Hematopoietic multipotent progenitor cell treated with erythropoietin and hydrocortisone succinate and interleukin-3 and kit ligand, for 8 days (in vitro differentiated cells): ENCODE measurements around the gene CTNS.
"Not testable (repeated sequence)": the region's sequence is repeated elsewhere in the genome, so short reads cannot be mapped to it uniquely, and the experiment has no call there.

Experiments used
- DNase-seq: peaks from one replicate; pipeline ENCODE4 v3.0.0-alpha.2; 2015

CTNS gene

DNA sequence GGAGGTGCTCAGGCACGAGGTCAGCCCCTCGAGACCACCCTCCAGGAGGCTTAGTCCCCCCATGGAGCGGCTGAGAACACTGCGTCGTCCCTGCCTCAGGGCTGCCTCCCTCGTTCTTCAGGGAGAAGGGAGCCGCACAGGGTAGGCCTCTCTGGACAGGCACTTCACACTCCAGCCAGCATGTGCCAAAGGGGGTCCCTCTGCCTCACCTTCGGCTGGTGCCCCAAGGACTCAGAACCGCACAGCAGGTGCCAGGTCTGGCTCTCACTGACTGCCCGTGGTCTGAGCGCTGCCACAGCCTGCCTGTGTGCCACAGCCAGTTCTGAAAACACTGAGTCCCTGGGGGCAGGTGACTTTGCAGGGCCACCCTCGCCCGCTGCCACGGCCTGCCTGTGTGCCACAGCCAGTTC, 52.3 kb downstream of the CTNS start:
- DNase-seq = no peak

- no peak for DNase-seq
Observed at GRCh38 chr17:3689262-3690093, 52.9 kb downstream of the CTNS start.

- DNase-seq = no peak
Observed at GRCh38 chr17:3690094-3690715, 53.6 kb downstream of the CTNS start.

GRCh38 chr17:3691617-3692067, 55.1 kb downstream of the CTNS start:
- peak; percentile 56 for DNase-seq

DNA sequence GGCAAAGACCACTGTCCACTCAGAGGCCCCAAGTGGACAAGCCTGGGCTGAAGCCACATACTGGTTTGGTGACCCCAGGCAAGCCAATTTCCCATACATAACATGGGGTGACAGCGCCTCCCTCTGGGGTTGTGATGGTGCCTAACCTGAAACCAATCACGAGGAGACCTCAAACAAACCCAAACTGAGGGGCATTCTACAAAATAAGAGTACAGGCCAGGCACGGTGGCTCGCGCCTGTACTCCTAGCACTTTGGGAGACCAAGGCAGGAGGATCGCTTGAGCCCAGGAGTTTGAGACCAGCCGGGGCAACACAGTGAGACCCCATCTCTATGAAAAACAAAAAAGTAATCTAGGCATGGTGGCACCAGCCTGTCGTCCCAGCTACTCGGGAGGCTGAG, 55.8 kb downstream of the CTNS start:
- DNase-seq = no peak

- DNase-seq = no peak
Observed at GRCh38 chr17:3693141-3693540, 56.6 kb downstream of the CTNS start.

DNA sequence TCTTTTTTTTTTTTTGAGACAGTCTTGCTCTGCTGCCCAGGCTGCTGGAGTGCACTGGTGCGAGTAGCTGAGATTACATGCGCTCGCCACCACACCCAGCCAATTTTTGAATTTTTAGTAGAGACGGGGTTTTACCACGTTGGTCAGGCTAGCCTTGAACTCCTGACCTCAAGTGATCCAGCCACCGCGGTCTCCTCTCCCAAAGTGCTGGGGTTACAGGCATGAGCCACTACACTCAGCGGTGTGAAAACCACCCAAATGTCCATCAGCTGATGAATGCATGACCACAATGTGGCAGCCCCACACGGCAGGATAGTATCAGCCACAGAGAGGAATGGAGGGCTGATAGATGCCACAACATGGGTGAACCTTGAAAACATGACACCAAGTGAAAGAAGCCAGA, 57.3 kb downstream of the CTNS start:
- DNase-seq = peak; percentile 51

DNA sequence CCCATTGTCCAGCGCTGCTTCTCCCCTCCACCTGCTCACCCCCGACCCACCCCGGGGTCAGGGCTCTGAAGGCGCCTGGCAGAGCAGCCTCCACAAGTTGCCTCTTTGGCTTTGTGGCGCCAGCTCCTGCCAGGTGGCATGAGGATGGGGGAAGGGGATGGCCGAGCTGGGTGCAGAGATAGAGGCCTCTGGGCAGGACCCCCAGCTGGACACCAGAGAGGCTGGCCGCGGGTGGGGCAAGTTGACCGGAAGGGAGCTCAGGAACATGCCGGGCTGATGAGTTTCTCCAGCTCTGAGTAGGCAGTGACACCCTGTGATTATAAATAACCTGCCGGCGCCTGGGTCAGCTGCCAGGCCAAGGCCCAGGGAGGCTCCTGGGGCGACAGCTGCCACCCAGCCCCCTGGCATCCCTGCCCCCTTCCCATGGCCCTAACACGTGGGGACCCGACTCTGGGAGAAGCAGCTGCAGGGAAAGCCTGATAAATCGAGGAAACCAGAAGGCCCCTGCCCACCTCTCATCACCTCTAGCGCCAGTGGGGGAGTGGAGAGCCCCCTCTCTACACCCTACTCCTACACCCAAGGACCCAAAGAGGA, 58.7 kb downstream of the CTNS start:
- no peak for DNase-seq

GRCh38 chr17:3695723-3696411, 59.3 kb downstream of the CTNS start, which contains the start of gene P2RX5:
TSS of gene P2RX5 (minus strand) at chr17:3696155. CDS start at chr17:3696005, 150 bp downstream.
- peak; percentile 59 for DNase-seq

GRCh38 chr17:3697103-3697476, 60.5 kb downstream of the CTNS start:
- DNase-seq = no peak

- no peak for DNase-seq
Observed at GRCh38 chr17:3698139-3698538, 61.6 kb downstream of the CTNS start.

GRCh38 chr17:3699951-3700350, 63.4 kb downstream of the CTNS start:
- no peak for DNase-seq

GRCh38 chr17:3702041-3702539, 65.5 kb downstream of the CTNS start:
- not testable (repeated sequence) for DNase-seq

GRCh38 chr17:3704931-3705717, 68.6 kb downstream of the CTNS start:
- no peak for DNase-seq

GRCh38 chr17:3705718-3705984, 69.1 kb downstream of the CTNS start:
- not testable (repeated sequence) for DNase-seq

GRCh38 chr17:3708366-3708765, 71.8 kb downstream of the CTNS start:
- DNase-seq = no peak

GRCh38 chr17:3710951-3711383, 74.4 kb downstream of the CTNS start:
- DNase-seq = peak; percentile 71
